Measurements from ENCODE around the gene RNF38.
"Not testable (repeated sequence)": the region's sequence is repeated elsewhere in the genome, so short reads cannot be mapped to it uniquely, and the experiment has no call there.

RNF38 gene

DNA sequence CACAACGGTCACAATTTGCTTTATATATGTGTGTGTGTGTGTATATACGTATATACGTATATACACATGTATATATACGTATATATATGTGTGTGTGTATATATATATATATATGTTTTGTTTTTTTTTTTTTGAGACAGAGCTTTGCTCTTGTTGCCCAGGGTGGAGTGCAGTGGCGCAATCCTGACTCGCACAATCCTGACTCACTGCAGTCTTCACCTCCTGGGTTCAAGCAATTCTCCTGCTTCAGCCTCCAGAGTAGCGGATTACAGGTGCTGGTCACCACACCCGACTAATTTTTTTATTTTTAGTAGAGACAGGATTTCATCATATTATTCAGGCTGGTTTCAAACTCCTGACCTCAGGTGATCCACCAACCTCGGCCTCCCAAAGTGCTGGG is 3.1 kb downstream of the RNF38 start:
- no peak overlapping the region for H3K4me3 ChIP-seq (replicated peaks; ENCODE audit: low read depth, low read length)
- TF ChIP-seq, protein P1, sequence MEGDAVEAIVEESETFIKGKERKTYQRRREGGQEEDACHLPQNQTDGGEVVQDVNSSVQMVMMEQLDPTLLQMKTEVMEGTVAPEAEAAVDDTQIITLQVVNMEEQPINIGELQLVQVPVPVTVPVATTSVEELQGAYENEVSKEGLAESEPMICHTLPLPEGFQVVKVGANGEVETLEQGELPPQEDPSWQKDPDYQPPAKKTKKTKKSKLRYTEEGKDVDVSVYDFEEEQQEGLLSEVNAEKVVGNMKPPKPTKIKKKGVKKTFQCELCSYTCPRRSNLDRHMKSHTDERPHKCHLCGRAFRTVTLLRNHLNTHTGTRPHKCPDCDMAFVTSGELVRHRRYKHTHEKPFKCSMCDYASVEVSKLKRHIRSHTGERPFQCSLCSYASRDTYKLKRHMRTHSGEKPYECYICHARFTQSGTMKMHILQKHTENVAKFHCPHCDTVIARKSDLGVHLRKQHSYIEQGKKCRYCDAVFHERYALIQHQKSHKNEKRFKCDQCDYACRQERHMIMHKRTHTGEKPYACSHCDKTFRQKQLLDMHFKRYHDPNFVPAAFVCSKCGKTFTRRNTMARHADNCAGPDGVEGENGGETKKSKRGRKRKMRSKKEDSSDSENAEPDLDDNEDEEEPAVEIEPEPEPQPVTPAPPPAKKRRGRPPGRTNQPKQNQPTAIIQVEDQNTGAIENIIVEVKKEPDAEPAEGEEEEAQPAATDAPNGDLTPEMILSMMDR (IDR thresholded peaks at IDR 0.05; ENCODE audit: low read length, missing control alignments) = no peak
- DNase-seq (ENCODE audit: low read depth) = peak; percentile 29

DNA sequence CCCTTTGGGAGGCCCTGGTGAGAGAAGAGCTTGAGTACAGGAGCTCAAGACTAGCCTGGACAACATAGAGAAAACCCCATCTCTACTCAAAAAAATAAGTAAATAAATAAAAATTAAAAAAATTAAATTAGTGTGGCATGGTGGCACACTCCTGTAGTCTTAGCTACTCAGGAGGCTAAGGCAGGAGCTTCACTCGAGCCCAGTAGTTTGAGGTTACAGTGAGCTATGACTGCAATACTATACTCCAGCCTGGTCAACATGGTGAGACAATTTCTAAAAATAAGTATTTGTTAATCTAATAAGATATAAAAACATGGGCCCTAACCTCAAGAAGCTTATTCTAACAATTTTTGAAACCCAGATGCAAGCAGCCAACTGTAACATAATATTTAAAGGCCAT is 7.6 kb downstream of the RNF38 start:
- no peak for DNase-seq (ENCODE audit: low read depth)
- H3K4me3 ChIP-seq (replicated peaks; ENCODE audit: low read depth, low read length) = no peak overlapping the region
- TF ChIP-seq, protein P1 (IDR thresholded peaks at IDR 0.05; ENCODE audit: low read length, missing control alignments) = no peak

- DNase-seq (ENCODE audit: low read depth) = no peak
- TF ChIP-seq, protein P1 (IDR thresholded peaks at IDR 0.05; ENCODE audit: low read length, missing control alignments) = no peak
- no peak overlapping the region for H3K4me3 ChIP-seq (replicated peaks; ENCODE audit: low read depth, low read length)
These were observed 10.5 kb downstream of the RNF38 start for GRCh38 chr9:36389590-36389989.

DNA sequence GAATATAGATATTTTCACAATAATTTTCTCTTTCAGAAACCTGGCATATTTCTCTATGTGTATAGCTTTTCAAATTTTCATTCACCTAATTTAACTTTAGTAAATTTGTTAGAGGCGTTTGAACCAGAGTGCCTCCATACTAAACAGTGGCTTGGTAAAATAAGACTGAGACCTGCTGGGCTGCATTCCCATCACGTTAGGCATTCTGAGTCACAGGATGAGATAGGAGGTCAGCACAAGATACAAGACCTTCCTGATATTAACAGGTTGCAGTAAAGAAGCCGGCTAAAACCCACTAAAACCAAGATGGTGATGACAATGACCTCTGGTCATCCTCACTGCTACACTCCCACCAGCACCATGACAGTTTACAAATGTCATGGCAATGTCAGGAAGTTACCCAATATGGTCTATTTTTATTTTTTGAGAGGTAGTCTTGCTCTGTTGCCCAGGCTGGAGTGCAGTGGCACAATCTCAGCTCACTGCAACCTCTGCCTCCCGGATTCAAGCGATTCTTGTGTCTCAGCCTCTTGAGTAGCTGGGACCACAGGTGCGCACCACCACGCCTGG is 13.6 kb downstream of the RNF38 start:
- H3K4me3 ChIP-seq (replicated peaks; ENCODE audit: low read depth, low read length); DNase-seq (ENCODE audit: low read depth): not testable (repeated sequence)

- DNase-seq (ENCODE audit: low read depth) = no peak
- TF ChIP-seq, protein P1 (IDR thresholded peaks at IDR 0.05; ENCODE audit: low read length, missing control alignments) = no peak
- H3K4me3 ChIP-seq (replicated peaks; ENCODE audit: low read depth, low read length) = no peak overlapping the region
These were observed 17.6 kb downstream of the RNF38 start for GRCh38 chr9:36382484-36382883.

GRCh38 chr9:36364577-36364976 is 35.5 kb downstream of the RNF38 start:
- TF ChIP-seq, protein P1 (IDR thresholded peaks at IDR 0.05; ENCODE audit: low read length, missing control alignments) = no peak
- H3K4me3 ChIP-seq (replicated peaks; ENCODE audit: low read depth, low read length) = no peak overlapping the region
- no peak for DNase-seq (ENCODE audit: low read depth)

- no peak overlapping the region for H3K4me3 ChIP-seq (replicated peaks; ENCODE audit: low read depth, low read length)
- TF ChIP-seq, protein P1 (IDR thresholded peaks at IDR 0.05; ENCODE audit: low read length, missing control alignments) = no peak
- no peak for DNase-seq (ENCODE audit: low read depth)
These were observed 36.6 kb downstream of the RNF38 start for GRCh38 chr9:36363448-36363847.

All from fibroblast of pulmonary artery (primary cell).